ENCODE results near the gene STX8. TPM values are rescaled to one million over a fixed set of nuclear protein-coding genes. Genes with fewer than 3 reads are reported as not detected.

STX8 gene
- polyA plus RNA-seq, 1 experiment: 103 TPM

- no peaks in the 10 kb centered on the region for H3K9me3 ChIP-seq (ENCODE audit: control insufficient read depth, insufficient read depth, low read length)
- POLR2A ChIA-PET: no interaction called here
- no peak overlapping the region for H3K4me3 ChIP-seq (ENCODE audit: low read depth, low read length)
- H3K27me3 ChIP-seq (ENCODE audit: control insufficient read depth, insufficient read depth, low read length): no peaks in the 10 kb centered on the region
- no peak for DNase-seq (ENCODE audit: low read depth, low spot score)
- CTCF ChIA-PET: interaction anchor here (0.9 to 2.2 kb wide), 6 partner anchors 9 to 530 kb away, joined by 3 to 17 read pairs (median 5); no protein-coding TSS in a partner anchor
- TF ChIP-seq, protein P1, sequence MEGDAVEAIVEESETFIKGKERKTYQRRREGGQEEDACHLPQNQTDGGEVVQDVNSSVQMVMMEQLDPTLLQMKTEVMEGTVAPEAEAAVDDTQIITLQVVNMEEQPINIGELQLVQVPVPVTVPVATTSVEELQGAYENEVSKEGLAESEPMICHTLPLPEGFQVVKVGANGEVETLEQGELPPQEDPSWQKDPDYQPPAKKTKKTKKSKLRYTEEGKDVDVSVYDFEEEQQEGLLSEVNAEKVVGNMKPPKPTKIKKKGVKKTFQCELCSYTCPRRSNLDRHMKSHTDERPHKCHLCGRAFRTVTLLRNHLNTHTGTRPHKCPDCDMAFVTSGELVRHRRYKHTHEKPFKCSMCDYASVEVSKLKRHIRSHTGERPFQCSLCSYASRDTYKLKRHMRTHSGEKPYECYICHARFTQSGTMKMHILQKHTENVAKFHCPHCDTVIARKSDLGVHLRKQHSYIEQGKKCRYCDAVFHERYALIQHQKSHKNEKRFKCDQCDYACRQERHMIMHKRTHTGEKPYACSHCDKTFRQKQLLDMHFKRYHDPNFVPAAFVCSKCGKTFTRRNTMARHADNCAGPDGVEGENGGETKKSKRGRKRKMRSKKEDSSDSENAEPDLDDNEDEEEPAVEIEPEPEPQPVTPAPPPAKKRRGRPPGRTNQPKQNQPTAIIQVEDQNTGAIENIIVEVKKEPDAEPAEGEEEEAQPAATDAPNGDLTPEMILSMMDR (IDR thresholded peaks at IDR 0.05; ENCODE audit: low read depth, low read length): no peak
- no peak overlapping the region for H3K27ac ChIP-seq (ENCODE audit: low read depth, low read length)
Measured at GRCh38 chr17:9520649-9521048, 55.0 kb downstream of the STX8 start.

GRCh38 chr17:9519583-9520272, 55.9 kb downstream of the STX8 start:
- H3K4me3 ChIP-seq (ENCODE audit: low read depth, low read length): no peak overlapping the region
- H3K9me3 ChIP-seq (ENCODE audit: control insufficient read depth, insufficient read depth, low read length): no peaks in the 10 kb centered on the region
- H3K27ac ChIP-seq (ENCODE audit: low read depth, low read length): no peak overlapping the region
- H3K27me3 ChIP-seq (ENCODE audit: control insufficient read depth, insufficient read depth, low read length): no peaks in the 10 kb centered on the region
- ChIA-PET POLR2A (no interaction called here), CTCF (interaction anchor here (0.6 to 1.3 kb wide), 7 partner anchors 10 to 654 kb away, joined by 3 to 13 read pairs (median 4); no protein-coding TSS in a partner anchor)
- TF ChIP-seq, protein P1 (IDR thresholded peaks at IDR 0.05; ENCODE audit: low read depth, low read length): no peak
- no peak for DNase-seq (ENCODE audit: low read depth, low spot score)

GRCh38 chr17:9517396-9517795, 58.2 kb downstream of the STX8 start:
- TF ChIP-seq, protein P1 (IDR thresholded peaks at IDR 0.05; ENCODE audit: low read depth, low read length): no peak
- Histone ChIP-seq H3K4me3 (ENCODE audit: low read depth, low read length) (no peak overlapping the region), H3K27me3 (ENCODE audit: control insufficient read depth, insufficient read depth, low read length) (no peaks in the 10 kb centered on the region), H3K9me3 (ENCODE audit: control insufficient read depth, insufficient read depth, low read length) (no peaks in the 10 kb centered on the region), H3K27ac (ENCODE audit: low read depth, low read length) (no peak overlapping the region)
- CTCF ChIA-PET: no interaction called here
- DNase-seq (ENCODE audit: low read depth, low spot score): no peak
- POLR2A ChIA-PET: no interaction called here

GRCh38 chr17:9513266-9513665, 62.4 kb downstream of the STX8 start:
- no peak overlapping the region for H3K27ac ChIP-seq (ENCODE audit: low read depth, low read length)
- CTCF ChIA-PET: interaction anchor here (1.2 kb wide), 1 partner anchor 9 kb away, joined by 6 read pairs; no protein-coding TSS in a partner anchor

More at GRCh38 chr17:9513266-9513665, 62.4 kb downstream of the STX8 start:
- POLR2A ChIA-PET: no interaction called here
- peaks cover 7% of the 10 kb centered on the region for H3K9me3 ChIP-seq (ENCODE audit: control insufficient read depth, insufficient read depth, low read length)
- H3K4me3 ChIP-seq (ENCODE audit: low read depth, low read length): no peak overlapping the region
- H3K27me3 ChIP-seq (ENCODE audit: control insufficient read depth, insufficient read depth, low read length): no peaks in the 10 kb centered on the region
- TF ChIP-seq, protein P1 (IDR thresholded peaks at IDR 0.05; ENCODE audit: low read depth, low read length): no peak
- DNase-seq (ENCODE audit: low read depth, low spot score): no peak
